K562 (cell line): Measurements from ENCODE around the gene ZNF689. TPM values are rescaled to one million over a fixed set of nuclear protein-coding genes. Genes with fewer than 3 reads are reported as not detected.
A peak's percentile ranks its signal among the peaks of the same experiment; 100 is the strongest.

ENCODE experiments used
- CBFB ChIP-seq: sonication (generic); formaldehyde crosslinking; IDR thresholded peaks from 2 replicates; pipeline ENCODE4 v1.4.0; 2020; ENCODE audit warnings: mild to moderate bottlenecking, missing genetic modification reagents
- CCNT2 ChIP-seq: IDR thresholded peaks from 2 replicates; pipeline ENCODE4 v1.6.1; 2011; ENCODE audit warnings: borderline replicate concordance, low read depth, mild to moderate bottlenecking, moderate library complexity, mixed read lengths, low read length; ENCODE audit not compliant: insufficient read length; ENCODE audit errors: extremely low read depth
- CEBPG ChIP-seq, 3 experiments: fragments of 200-800 bp in 1 of 3; sonication (Bioruptor generic) in 1 of 3; sonication (generic) in 1 of 3; formaldehyde crosslinking in 1 of 3; IDR thresholded peaks in 2 of 3; conservative IDR thresholded peaks in 1 of 3; 2 replicates each; pipeline versions ENCODE4 v1.6.1 to v1.8.0; 2016 to 2022; ENCODE audit warnings: missing compliant biosample characterization in 2 of 3, missing genetic modification characterization in 2 of 3, mild to moderate bottlenecking in 1 of 3, missing genetic modification reagents in 1 of 3
- KAT7 ChIP-seq: sonication (generic); formaldehyde crosslinking; IDR thresholded peaks from 2 replicates; pipeline ENCODE4 v1.8.0; 2022; ENCODE audit warnings: missing genetic modification reagents, mild to moderate bottlenecking, borderline replicate concordance
- KLF10 ChIP-seq: fragments of 250-450 bp; sonication (Bioruptor Pico); IDR thresholded peaks from 2 replicates; pipeline ENCODE4 v1.6.1; 2021; ENCODE audit warnings: matching md5 sums
- MEF2A ChIP-seq: IDR thresholded peaks from 2 replicates; pipeline ENCODE4 v1.6.1; 2011; ENCODE audit warnings: low read depth, mild to moderate bottlenecking, low read length, moderate library complexity; ENCODE audit not compliant: control insufficient read depth
- NR4A1 ChIP-seq, 2 experiments: fragments of 250-450 bp in 1 of 2; fragments of 450-650 bp in 1 of 2; sonication (Bioruptor Pico) in 1 of 2; IDR thresholded peaks; 2 replicates each; pipeline versions ENCODE4 v1.4.0 to v1.6.1; 2016 to 2020; ENCODE audit warnings: mild to moderate bottlenecking in 2 of 2, missing compliant biosample characterization in 1 of 2, missing genetic modification characterization in 1 of 2, moderate library complexity in 1 of 2
- NRF1 ChIP-seq, 2 experiments: fragments of 450-650 bp; IDR thresholded peaks in 1 of 2; conservative IDR thresholded peaks in 1 of 2; 2 replicates each; pipeline ENCODE4 v1.6.1; 2014; ENCODE audit warnings: mild to moderate bottlenecking in 2 of 2
- SAP30 ChIP-seq: fragments of 200-600 bp; sonication (generic); IDR thresholded peaks from 2 replicates; pipeline ENCODE4 v1.6.1; 2012; ENCODE audit warnings: borderline replicate concordance, low read depth, mild to moderate bottlenecking, moderate library complexity, low read length, control low read depth, inconsistent platforms; ENCODE audit not compliant: insufficient read depth, poor library complexity, severe bottlenecking
- SMARCC2 ChIP-seq: fragments of 450-650 bp; IDR thresholded peaks from 2 replicates; pipeline ENCODE4 v1.6.1; 2017; ENCODE audit warnings: antibody characterized with exemption, moderate library complexity, mild to moderate bottlenecking, low read depth
- TSC22D4 ChIP-seq: fragments of 450-650 bp; IDR thresholded peaks from 2 replicates; pipeline ENCODE4 v1.6.1; 2016; ENCODE audit warnings: missing genetic modification characterization, missing biosample characterization, control low read depth
- ZNF280A ChIP-seq: fragments of 450-650 bp; IDR thresholded peaks from 2 replicates; pipeline ENCODE4 v1.6.1; 2018; ENCODE audit warnings: mild to moderate bottlenecking, low read depth; ENCODE audit not compliant: partially characterized antibody
- polyA plus RNA-seq, 8 experiments: library from polyadenylated mRNA; depleted of rRNA in 4 of 8; stranded (reverse) in 5 of 8; unstranded in 3 of 8; fragments of >200 nt; fragmentation: Nextera tagmentation in 2 of 8; fragmentation: Illumina TruSeq in 1 of 8; extraction: Ambion mirVana in 2 of 8; extraction: Trizol in 1 of 8; gene quantifications; 2 replicates each; pipeline versions ENCODE4 v1.2.1 to v1.2.3, GENCODE V29; 2011 to 2014; ENCODE audit warnings: inconsistent platforms in 1 of 8, missing spikeins in 1 of 8
- total RNA-seq, 7 experiments: library from RNA; depleted of rRNA in 6 of 7; stranded (reverse); fragments of >200 nt in 6 of 7; fragmentation: Illumina TruSeq in 2 of 7; extraction: Trizol in 2 of 7; gene quantifications; 2 replicates each; pipeline versions ENCODE4 v1.2.1 to v1.2.3, GENCODE V29; 2011 to 2021; ENCODE audit warnings: low replicate concordance in 1 of 7
- TF ChIP-seq, protein P1 (sequence below): fragments of 450-650 bp; IDR thresholded peaks from 2 replicates; pipeline ENCODE4 v1.6.1; 2014; ENCODE audit warnings: low read depth, mild to moderate bottlenecking, moderate library complexity, borderline replicate concordance
- TF ChIP-seq, protein P2 (sequence below): sonication (generic); formaldehyde crosslinking; IDR thresholded peaks from 2 replicates; pipeline ENCODE4 v1.8.0; 2023; ENCODE audit warnings: mild to moderate bottlenecking, missing genetic modification reagents
- TF ChIP-seq, protein P3 (sequence below): sonication (generic); formaldehyde crosslinking; IDR thresholded peaks from 2 replicates; pipeline ENCODE4 v1.4.0; 2020; ENCODE audit warnings: mild to moderate bottlenecking, missing genetic modification reagents

The ZNF689 gene
- total and polyA plus RNA-seq, 9 of the 15 experiments (the other 6 are each of a cell fraction or from before 2014, with no cell fraction given): 5.4 to 15.4 (median 10.8) TPM

DNA sequence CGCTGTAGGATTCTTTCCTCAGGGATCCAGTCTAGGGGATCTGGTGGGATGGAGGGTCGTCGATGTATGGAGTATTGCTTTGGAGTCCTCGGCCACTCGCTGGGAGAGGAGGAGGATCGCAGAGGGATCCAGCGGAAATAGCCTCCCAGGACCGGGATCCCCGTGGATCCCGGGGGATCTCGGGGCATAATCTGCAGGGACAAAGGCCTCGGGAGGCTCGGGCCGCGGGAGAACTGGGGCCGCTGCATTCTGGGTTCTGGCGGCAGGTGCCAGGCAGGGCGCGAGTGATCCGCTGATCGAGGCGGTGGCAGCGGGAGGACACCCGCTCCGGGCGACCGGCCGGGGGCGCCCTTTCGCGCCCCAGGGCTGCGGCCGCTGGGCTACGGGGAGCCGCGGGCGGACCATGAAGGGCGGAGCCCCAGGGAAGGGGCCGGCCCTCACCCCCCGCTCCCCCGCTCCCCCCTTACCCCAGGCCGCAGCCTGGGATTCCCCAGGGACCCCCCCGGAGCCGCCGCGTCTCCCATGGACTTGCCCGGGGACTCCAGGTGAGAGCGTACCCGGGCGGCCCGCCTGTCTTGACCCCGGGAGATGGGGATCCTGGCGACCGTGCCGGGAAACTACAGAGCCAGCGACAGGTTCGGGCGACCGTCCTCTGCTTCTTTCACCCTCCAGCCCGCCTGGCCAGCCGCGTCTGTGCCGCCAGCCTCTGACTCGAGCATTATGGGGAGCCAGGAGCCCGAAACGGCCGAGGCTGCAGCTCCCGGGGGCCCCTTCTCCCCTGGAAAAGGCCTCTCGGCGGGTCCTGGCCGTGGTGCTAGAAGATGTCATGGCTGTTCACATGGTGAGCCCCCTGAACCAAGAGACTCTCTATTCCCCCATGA, 41.2 kb upstream of the ZNF689 start (continued):
- TF ChIP-seq SAP30 (peak; percentile 64), SMARCC2 (peak; percentile 21; the same call in 1 of the 2 replicates), KAT7 (CRISPR knock-in tag) (0 out of 2 replicates have a peak, but pooled peaks have one; percentile 37), MEF2A (no peak), ZNF280A (no peak), CEBPG (CRISPR knock-in tag; IDR thresholded peaks at IDR 0.05) (no peak), CEBPG (tag; conservative IDR thresholded peaks at IDR 0.05 in 1 of 2, IDR thresholded peaks at IDR 0.05 in 1 of 2) (no peak), KLF10 (CRISPR knock-in tag) (no peak), CCNT2 (peak; percentile 88), CBFB (CRISPR knock-in tag) (no peak), NR4A1 (CRISPR knock-in tag; IDR thresholded peaks at IDR 0.05) (no peak), NR4A1 (tag; IDR thresholded peaks at IDR 0.05) (no peak), TSC22D4 (tag) (no peak), NRF1 (conservative IDR thresholded peaks at IDR 0.05 in 1 of 2, IDR thresholded peaks at IDR 0.05 in 1 of 2) (peak in 1 of 2 experiments; percentile 0; a peak in 1 of 4 replicates)
- TF ChIP-seq, protein P1, sequence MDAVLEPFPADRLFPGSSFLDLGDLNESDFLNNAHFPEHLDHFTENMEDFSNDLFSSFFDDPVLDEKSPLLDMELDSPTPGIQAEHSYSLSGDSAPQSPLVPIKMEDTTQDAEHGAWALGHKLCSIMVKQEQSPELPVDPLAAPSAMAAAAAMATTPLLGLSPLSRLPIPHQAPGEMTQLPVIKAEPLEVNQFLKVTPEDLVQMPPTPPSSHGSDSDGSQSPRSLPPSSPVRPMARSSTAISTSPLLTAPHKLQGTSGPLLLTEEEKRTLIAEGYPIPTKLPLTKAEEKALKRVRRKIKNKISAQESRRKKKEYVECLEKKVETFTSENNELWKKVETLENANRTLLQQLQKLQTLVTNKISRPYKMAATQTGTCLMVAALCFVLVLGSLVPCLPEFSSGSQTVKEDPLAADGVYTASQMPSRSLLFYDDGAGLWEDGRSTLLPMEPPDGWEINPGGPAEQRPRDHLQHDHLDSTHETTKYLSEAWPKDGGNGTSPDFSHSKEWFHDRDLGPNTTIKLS: no peak
- TF ChIP-seq, protein P2, sequence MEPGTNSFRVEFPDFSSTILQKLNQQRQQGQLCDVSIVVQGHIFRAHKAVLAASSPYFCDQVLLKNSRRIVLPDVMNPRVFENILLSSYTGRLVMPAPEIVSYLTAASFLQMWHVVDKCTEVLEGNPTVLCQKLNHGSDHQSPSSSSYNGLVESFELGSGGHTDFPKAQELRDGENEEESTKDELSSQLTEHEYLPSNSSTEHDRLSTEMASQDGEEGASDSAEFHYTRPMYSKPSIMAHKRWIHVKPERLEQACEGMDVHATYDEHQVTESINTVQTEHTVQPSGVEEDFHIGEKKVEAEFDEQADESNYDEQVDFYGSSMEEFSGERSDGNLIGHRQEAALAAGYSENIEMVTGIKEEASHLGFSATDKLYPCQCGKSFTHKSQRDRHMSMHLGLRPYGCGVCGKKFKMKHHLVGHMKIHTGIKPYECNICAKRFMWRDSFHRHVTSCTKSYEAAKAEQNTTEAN (CRISPR knock-in tag): peak; percentile 8; the same call in 1 of the 2 replicates
- TF ChIP-seq, protein P3, sequence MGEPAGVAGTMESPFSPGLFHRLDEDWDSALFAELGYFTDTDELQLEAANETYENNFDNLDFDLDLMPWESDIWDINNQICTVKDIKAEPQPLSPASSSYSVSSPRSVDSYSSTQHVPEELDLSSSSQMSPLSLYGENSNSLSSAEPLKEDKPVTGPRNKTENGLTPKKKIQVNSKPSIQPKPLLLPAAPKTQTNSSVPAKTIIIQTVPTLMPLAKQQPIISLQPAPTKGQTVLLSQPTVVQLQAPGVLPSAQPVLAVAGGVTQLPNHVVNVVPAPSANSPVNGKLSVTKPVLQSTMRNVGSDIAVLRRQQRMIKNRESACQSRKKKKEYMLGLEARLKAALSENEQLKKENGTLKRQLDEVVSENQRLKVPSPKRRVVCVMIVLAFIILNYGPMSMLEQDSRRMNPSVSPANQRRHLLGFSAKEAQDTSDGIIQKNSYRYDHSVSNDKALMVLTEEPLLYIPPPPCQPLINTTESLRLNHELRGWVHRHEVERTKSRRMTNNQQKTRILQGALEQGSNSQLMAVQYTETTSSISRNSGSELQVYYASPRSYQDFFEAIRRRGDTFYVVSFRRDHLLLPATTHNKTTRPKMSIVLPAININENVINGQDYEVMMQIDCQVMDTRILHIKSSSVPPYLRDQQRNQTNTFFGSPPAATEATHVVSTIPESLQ: no peak; the same call in 1 of the 2 replicates
